K562 (cell line): ENCODE measurements around the gene MAP1LC3B2. TPM values are rescaled to one million over a fixed set of nuclear protein-coding genes. Genes with fewer than 3 reads are reported as not detected.

Experiments used
- E2F6 ChIP-seq, 2 experiments: IDR thresholded peaks; 2 replicates each; pipeline ENCODE4 v1.6.1; 2011; ENCODE audit warnings: borderline replicate concordance in 1 of 2, control low read depth in 1 of 2, low read depth in 1 of 2, low read length in 1 of 2, mild to moderate bottlenecking in 1 of 2, mixed read lengths in 1 of 2, moderate library complexity in 1 of 2; ENCODE audit not compliant: insufficient read depth in 1 of 2, insufficient read length in 1 of 2, poor library complexity in 1 of 2, severe bottlenecking in 1 of 2; ENCODE audit errors: extremely low read depth in 1 of 2
- WHSC1 ChIP-seq: IDR thresholded peaks from one replicate; pipeline ENCODE4 v1.6.1; 2012; ENCODE audit warnings: low read length, control low read depth, inconsistent platforms
- ZNF586 ChIP-seq: fragments of 450-650 bp; formaldehyde crosslinking; conservative IDR thresholded peaks from 2 replicates; pipeline ENCODE4 v1.4.0; 2020; ENCODE audit warnings: mild to moderate bottlenecking, moderate library complexity
- polyA plus RNA-seq, 8 experiments: library from polyadenylated mRNA; depleted of rRNA in 4 of 8; stranded (reverse) in 5 of 8; unstranded in 3 of 8; fragments of >200 nt; fragmentation: Nextera tagmentation in 2 of 8; fragmentation: Illumina TruSeq in 1 of 8; extraction: Ambion mirVana in 2 of 8; extraction: Trizol in 1 of 8; gene quantifications; 2 replicates each; pipeline versions ENCODE4 v1.2.1 to v1.2.3, GENCODE V29; 2011 to 2014; ENCODE audit warnings: inconsistent platforms in 1 of 8, missing spikeins in 1 of 8
- total RNA-seq, 7 experiments: library from RNA; depleted of rRNA in 6 of 7; stranded (reverse); fragments of >200 nt in 6 of 7; fragmentation: Illumina TruSeq in 2 of 7; extraction: Trizol in 2 of 7; gene quantifications; 2 replicates each; pipeline versions ENCODE4 v1.2.1 to v1.2.3, GENCODE V29; 2011 to 2021; ENCODE audit warnings: low replicate concordance in 1 of 7
- TF ChIP-seq, protein P1 (sequence below): fragments of 450-650 bp; IDR thresholded peaks from 2 replicates; pipeline ENCODE4 v1.6.1; 2016; ENCODE audit warnings: mild to moderate bottlenecking, moderate library complexity

MAP1LC3B2 gene
- total and polyA plus RNA-seq, 9 of the 15 experiments (the other 6 are each of a cell fraction or from before 2014, with no cell fraction given), result 0.53 to 2.8 (median 0.76) TPM; not detected in 2

DNA sequence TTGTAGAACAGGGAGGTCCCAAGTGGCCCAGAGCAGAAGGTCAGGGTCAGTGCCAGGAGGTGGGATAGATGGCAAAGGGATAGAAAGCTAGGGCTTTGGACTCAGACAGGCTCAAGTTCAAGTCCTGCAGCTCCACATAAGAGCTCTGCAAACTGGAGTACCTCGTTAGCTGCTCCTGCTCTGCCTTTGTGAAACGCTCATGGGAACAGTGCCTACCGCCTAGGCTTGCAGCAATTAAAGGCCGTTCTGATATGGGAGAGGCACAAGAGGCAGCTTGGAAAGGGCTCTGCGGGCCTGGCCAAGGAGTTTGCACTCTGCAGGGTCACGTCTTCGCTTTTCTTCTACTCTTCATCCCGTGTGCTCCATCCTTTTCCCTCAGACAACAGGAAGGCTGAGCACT, 54.1 kb downstream of the MAP1LC3B2 start (continued):
- TF ChIP-seq, protein P1, sequence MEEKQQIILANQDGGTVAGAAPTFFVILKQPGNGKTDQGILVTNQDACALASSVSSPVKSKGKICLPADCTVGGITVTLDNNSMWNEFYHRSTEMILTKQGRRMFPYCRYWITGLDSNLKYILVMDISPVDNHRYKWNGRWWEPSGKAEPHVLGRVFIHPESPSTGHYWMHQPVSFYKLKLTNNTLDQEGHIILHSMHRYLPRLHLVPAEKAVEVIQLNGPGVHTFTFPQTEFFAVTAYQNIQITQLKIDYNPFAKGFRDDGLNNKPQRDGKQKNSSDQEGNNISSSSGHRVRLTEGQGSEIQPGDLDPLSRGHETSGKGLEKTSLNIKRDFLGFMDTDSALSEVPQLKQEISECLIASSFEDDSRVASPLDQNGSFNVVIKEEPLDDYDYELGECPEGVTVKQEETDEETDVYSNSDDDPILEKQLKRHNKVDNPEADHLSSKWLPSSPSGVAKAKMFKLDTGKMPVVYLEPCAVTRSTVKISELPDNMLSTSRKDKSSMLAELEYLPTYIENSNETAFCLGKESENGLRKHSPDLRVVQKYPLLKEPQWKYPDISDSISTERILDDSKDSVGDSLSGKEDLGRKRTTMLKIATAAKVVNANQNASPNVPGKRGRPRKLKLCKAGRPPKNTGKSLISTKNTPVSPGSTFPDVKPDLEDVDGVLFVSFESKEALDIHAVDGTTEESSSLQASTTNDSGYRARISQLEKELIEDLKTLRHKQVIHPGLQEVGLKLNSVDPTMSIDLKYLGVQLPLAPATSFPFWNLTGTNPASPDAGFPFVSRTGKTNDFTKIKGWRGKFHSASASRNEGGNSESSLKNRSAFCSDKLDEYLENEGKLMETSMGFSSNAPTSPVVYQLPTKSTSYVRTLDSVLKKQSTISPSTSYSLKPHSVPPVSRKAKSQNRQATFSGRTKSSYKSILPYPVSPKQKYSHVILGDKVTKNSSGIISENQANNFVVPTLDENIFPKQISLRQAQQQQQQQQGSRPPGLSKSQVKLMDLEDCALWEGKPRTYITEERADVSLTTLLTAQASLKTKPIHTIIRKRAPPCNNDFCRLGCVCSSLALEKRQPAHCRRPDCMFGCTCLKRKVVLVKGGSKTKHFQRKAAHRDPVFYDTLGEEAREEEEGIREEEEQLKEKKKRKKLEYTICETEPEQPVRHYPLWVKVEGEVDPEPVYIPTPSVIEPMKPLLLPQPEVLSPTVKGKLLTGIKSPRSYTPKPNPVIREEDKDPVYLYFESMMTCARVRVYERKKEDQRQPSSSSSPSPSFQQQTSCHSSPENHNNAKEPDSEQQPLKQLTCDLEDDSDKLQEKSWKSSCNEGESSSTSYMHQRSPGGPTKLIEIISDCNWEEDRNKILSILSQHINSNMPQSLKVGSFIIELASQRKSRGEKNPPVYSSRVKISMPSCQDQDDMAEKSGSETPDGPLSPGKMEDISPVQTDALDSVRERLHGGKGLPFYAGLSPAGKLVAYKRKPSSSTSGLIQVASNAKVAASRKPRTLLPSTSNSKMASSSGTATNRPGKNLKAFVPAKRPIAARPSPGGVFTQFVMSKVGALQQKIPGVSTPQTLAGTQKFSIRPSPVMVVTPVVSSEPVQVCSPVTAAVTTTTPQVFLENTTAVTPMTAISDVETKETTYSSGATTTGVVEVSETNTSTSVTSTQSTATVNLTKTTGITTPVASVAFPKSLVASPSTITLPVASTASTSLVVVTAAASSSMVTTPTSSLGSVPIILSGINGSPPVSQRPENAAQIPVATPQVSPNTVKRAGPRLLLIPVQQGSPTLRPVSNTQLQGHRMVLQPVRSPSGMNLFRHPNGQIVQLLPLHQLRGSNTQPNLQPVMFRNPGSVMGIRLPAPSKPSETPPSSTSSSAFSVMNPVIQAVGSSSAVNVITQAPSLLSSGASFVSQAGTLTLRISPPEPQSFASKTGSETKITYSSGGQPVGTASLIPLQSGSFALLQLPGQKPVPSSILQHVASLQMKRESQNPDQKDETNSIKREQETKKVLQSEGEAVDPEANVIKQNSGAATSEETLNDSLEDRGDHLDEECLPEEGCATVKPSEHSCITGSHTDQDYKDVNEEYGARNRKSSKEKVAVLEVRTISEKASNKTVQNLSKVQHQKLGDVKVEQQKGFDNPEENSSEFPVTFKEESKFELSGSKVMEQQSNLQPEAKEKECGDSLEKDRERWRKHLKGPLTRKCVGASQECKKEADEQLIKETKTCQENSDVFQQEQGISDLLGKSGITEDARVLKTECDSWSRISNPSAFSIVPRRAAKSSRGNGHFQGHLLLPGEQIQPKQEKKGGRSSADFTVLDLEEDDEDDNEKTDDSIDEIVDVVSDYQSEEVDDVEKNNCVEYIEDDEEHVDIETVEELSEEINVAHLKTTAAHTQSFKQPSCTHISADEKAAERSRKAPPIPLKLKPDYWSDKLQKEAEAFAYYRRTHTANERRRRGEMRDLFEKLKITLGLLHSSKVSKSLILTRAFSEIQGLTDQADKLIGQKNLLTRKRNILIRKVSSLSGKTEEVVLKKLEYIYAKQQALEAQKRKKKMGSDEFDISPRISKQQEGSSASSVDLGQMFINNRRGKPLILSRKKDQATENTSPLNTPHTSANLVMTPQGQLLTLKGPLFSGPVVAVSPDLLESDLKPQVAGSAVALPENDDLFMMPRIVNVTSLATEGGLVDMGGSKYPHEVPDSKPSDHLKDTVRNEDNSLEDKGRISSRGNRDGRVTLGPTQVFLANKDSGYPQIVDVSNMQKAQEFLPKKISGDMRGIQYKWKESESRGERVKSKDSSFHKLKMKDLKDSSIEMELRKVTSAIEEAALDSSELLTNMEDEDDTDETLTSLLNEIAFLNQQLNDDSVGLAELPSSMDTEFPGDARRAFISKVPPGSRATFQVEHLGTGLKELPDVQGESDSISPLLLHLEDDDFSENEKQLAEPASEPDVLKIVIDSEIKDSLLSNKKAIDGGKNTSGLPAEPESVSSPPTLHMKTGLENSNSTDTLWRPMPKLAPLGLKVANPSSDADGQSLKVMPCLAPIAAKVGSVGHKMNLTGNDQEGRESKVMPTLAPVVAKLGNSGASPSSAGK, result no peak
- TF ChIP-seq ZNF586 (CRISPR knock-in tag), result no peak
- TF ChIP-seq WHSC1, result no peak
- no peak for TF ChIP-seq E2F6 (IDR thresholded peaks at IDR 0.05; ENCODE audit: borderline replicate concordance in 1 of 2, extremely low read depth in 1 of 2, insufficient read depth in 1 of 2, insufficient read length in 1 of 2, low read depth in 1 of 2, low read length in 1 of 2, poor library complexity in 1 of 2, severe bottlenecking in 1 of 2)
